GM12878 (cell line): Measurements from ENCODE around the gene C10orf90.

Source experiments
- ATF3 ChIP-seq: IDR thresholded peaks from 2 replicates; pipeline ENCODE4 v1.6.1; 2011; ENCODE audit warnings: low read depth, mild to moderate bottlenecking, low read length, moderate library complexity, borderline replicate concordance; ENCODE audit errors: extremely low read depth
- CBX3 ChIP-seq: fragments of 200-600 bp; sonication (generic); IDR thresholded peaks from 2 replicates; pipeline ENCODE4 v1.6.1; 2016; ENCODE audit warnings: low read depth, borderline replicate concordance
- CEBPB ChIP-seq, 2 experiments: fragments of 150-350 bp in 1 of 2; IDR thresholded peaks; 2 replicates each; pipeline ENCODE4 v1.6.1; 2012 to 2014; ENCODE audit warnings: low read depth in 2 of 2, low read length in 2 of 2, borderline replicate concordance in 1 of 2, inconsistent platforms in 1 of 2
- CREM ChIP-seq: IDR thresholded peaks from 2 replicates; pipeline ENCODE4 v1.6.1; 2014; ENCODE audit warnings: antibody characterized with exemption, low read depth
- CTCF ChIP-seq, 3 experiments: IDR thresholded peaks in 2 of 3; conservative IDR thresholded peaks in 1 of 3; 2 replicates each; pipeline ENCODE4 v1.5.1; 2011; ENCODE audit warnings: low read depth in 3 of 3, low read length in 3 of 3, mild to moderate bottlenecking in 3 of 3, control low read depth in 2 of 3, moderate library complexity in 2 of 3, inconsistent platforms in 1 of 3, mixed read lengths in 1 of 3; ENCODE audit not compliant: control insufficient read depth in 2 of 3, insufficient read depth in 1 of 3; ENCODE audit errors: extremely low read depth in 1 of 3
- E2F4 ChIP-seq: IDR thresholded peaks from 2 replicates; pipeline ENCODE4 v1.6.1; 2012; ENCODE audit warnings: low read depth, low read length, improper control_type of control experiment
- ESRRA ChIP-seq: IDR thresholded peaks from 2 replicates; pipeline ENCODE4 v1.6.1; 2012; ENCODE audit warnings: mild to moderate bottlenecking, low read length, improper control_type of control experiment
- JUNB ChIP-seq: IDR thresholded peaks from 2 replicates; pipeline ENCODE4 v1.6.1; 2016; ENCODE audit warnings: antibody characterized with exemption, mild to moderate bottlenecking
- NFYB ChIP-seq: IDR thresholded peaks from 2 replicates; pipeline ENCODE4 v1.6.1; 2011; ENCODE audit warnings: low read depth, mild to moderate bottlenecking, low read length, improper control_type of control experiment, moderate library complexity; ENCODE audit not compliant: insufficient read depth
- POLR2AphosphoS2 ChIP-seq: IDR thresholded peaks from 2 replicates; pipeline ENCODE4 v1.6.1; 2011; ENCODE audit warnings: low read depth, mild to moderate bottlenecking, low read length, improper control_type of control experiment, moderate library complexity
- RCOR1 ChIP-seq: conservative IDR thresholded peaks from 2 replicates; pipeline ENCODE4 v1.6.1; 2012; ENCODE audit warnings: low read depth, low read length, improper control_type of control experiment
- REST ChIP-seq: IDR thresholded peaks from 2 replicates; pipeline ENCODE4 v1.6.1; 2012; ENCODE audit warnings: mild to moderate bottlenecking, low read depth, low read length
- SMC3 ChIP-seq: IDR thresholded peaks from 2 replicates; pipeline ENCODE4 v1.6.1; 2011; ENCODE audit warnings: low read length, improper control_type of control experiment, borderline replicate concordance
- ZNF207 ChIP-seq: fragments of 450-650 bp; IDR thresholded peaks from 2 replicates; pipeline ENCODE4 v1.6.1; 2014; ENCODE audit warnings: antibody characterized with exemption, mild to moderate bottlenecking, borderline replicate concordance

GRCh38 chr10:126380352-126381076 is 290.0 kb downstream of the C10orf90 start:
- no peak for TF ChIP-seq CTCF (IDR thresholded peaks at IDR 0.05 in 2 of 3, conservative IDR thresholded peaks at IDR 0.05 in 1 of 3; ENCODE audit: control insufficient read depth in 2 of 3, extremely low read depth in 1 of 3, insufficient read depth in 1 of 3, low read depth in 3 of 3, low read length in 3 of 3)
- no peak for TF ChIP-seq ZNF207
- TF ChIP-seq CBX3, result no peak
- no peak for TF ChIP-seq REST
- TF ChIP-seq POLR2AphosphoS2, result no peak
- TF ChIP-seq NFYB, result no peak
- TF ChIP-seq E2F4, result no peak
- TF ChIP-seq JUNB, result no peak
- no peak for TF ChIP-seq SMC3
- no peak for TF ChIP-seq RCOR1
- no peak for TF ChIP-seq CEBPB (IDR thresholded peaks at IDR 0.05; ENCODE audit: borderline replicate concordance in 1 of 2, low read depth in 2 of 2, low read length in 2 of 2)
- no peak for TF ChIP-seq CREM
- TF ChIP-seq ESRRA, result no peak
- TF ChIP-seq ATF3, result no peak
